GM18873 (cell line): ENCODE measurements around the gene TPX2.
"Not testable (repeated sequence)": the region's sequence is repeated elsewhere in the genome, so short reads cannot be mapped to it uniquely, and the experiment has no call there.

Experiments
- ATAC-seq: cut with Tn5 transposase; IDR thresholded peaks from one replicate; pipeline ENCODE4 v1.9.1; 2021; ENCODE audit warnings: mild to moderate bottlenecking, moderate library complexity, moderate number of reproducible peaks; ENCODE audit not compliant: unreplicated experiment, low FRiP score

The TPX2 gene

DNA sequence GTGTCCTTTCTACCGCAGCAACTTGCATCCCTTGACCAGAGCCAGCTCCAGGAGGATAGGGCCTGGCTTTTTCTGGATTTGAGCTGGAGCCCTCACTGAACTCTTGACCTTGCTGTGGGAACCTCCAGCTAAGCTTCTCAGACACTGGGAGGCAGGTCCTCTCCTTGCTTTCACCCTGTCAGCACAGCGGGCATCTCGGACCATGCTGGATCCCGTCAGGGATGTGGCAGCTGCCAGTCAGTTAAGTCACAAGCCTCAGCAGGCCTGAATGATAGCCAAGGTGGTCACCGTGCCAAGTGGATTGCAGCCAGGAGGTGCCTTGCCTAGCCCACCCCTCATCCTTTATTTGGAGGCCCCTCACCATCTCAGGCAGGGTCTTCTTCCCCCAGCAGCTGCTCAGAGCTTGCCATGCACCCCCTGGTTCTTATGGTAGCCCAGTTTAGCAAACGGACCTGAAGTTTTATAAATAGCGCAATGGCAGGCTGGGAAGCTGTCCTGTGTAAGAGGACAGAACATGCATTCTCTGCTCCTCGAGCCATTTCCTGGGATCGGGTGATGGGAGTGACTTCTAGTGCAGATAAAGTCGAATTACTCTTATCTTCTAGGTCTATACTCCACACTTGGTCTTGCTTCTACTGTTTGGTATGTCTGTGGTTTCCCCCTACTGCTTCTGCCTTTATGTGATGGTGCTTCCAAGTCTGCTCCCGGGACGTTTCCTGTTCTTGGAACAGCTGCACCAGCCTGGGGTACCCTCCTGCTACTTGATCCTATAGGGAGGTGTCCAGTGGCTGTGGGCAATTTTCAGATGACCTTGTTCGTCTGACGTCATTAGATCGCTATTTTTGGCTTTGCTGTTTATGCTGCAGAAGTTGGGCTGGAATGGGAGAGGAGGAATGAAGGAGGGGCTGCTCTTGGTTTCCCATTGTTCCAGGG lies 73.0 kb downstream of the TPX2 start:
- ATAC-seq: no peak

DNA sequence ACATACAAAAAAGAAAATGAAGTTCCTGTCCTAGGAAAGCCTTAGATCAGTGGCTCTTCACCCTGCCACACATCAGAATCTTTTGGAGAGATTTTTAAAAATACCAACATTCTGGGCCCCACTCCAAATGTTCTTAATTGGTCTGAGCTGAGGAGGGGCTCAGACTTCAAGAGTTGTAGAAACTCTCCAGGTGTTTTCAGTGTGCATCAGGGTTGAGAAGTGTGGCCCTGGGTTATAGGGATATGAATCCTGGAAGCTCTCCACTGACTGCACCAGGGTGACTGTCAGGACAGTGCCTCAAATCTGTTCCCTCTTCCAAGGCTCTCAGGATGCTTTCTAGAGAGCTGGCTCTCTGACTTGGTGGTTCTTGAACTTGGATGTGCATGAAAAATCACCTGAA lies 74.5 kb downstream of the TPX2 start:
- ATAC-seq: no peak

DNA sequence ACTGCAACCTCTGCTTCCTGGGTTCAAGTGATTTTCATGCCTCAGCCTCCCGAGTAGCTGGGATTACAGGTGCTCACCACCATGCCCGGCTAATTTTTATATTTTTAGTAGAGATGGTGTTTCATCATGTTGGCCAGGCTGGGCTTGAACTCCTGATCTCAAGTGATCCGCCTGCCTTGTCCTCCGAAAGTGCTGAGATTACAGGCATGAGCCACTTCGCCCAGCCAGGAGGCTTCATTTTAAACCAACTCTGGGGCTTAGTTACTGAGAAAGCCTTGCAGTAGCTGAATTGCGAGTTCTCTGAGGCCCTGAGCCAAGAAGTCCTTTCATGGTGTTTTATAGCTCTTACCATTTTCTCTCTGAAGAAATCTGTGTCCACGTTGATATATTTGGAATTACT lies 75.1 kb downstream of the TPX2 start:
- ATAC-seq: not testable (repeated sequence)

DNA sequence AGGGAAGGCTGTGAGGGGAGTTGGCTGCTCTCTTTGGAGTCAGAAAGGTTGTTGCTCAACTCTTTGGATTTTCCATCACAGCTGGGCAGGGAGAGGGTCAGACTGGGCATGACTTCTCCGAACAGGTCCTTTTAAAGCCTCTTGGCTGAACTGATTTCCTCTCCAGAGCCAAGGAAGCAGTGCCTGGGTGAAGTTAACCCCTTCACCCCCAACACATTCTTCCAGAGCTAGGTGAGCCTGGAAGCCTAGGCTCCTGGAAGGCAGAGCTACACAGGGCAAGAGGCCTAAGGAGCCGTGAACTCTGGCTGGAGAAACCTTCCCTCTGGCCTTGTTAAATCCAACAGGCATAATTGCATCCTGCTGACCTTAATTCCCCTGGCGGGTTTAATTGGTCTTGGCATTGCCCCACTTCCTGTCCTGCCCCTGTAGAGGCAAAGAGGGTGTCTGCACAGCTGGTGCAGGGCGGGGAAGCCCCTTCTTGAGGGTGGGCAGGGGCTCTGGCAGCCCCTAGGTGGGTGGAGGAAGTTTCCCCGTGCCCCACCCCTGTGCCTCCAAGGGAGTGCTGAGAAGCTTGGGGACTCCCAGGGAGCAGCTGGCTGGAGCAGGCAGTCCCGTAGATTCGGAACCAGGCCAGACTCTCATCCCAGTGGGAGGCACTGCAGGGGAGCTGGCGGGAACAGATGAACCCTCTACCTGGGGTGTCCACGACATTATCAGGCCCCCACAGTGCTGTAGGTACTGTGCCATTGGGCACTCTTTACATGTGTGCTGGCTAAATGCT lies 76.5 kb downstream of the TPX2 start:
- no peak for ATAC-seq

DNA sequence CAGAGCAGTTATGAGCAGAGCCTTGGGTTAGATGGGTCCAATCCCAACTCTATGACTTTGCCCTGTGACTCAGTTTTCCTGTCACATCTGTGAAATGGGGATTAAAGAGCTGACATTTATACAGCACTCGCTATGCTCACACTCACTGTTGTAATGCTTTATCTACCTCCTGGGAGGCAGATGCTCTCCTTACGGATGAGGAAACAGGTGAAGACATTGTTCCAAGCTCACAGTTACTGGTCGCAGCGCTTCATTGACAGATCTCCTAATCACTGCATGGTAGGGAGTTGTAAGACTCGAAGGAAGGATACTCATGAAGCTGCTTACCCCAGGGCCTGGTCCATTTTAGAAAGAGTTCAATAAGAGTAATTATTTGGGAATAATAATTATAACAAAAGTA lies 77.1 kb downstream of the TPX2 start:
- no peak for ATAC-seq

DNA sequence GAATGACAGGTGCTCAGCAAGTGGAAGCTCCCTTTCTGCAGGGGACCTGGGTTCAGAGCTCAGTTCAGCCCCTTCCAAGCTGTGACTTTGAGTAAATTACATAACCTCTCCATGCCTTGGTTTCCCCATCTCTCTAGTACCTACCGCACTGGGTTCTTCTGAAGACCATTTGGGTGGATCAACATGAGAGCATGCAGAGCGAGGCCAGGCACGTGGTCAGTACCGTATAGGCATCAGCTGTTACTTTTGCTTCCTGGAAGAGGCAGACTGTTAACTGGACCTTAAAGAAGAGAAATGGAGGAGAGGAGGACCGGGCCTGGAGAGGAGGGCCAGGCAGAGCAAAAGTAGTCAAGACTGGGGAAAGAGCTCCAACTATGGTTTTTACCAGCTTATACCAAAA lies 78.4 kb downstream of the TPX2 start:
- ATAC-seq: no peak

DNA sequence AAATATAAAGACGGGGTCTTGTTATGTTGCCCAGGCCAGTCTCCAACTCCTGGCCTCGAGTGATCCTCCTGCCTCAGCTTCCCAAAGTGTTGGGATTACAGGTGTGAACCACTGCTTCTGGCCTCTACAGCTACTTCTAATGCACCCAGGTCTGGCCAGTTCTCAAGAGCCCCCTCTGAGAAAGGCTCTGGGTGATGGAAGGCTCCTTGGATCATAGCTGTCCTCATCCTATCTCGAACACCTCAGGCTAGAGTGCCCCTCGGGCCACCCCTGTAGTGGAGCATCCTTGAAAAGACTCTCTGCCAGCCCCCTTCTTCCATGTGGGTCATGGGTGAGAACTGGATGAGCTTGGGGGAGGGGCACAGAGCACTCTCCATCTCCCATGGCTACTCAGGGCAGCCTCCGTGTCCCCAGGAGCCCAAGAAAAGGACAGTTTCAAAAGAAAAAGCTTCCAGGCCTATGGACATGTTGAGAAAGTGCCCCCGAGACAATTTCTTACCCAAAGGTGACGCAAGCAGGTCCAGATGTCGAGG lies 79.4 kb downstream of the TPX2 start:
- no peak for ATAC-seq

DNA sequence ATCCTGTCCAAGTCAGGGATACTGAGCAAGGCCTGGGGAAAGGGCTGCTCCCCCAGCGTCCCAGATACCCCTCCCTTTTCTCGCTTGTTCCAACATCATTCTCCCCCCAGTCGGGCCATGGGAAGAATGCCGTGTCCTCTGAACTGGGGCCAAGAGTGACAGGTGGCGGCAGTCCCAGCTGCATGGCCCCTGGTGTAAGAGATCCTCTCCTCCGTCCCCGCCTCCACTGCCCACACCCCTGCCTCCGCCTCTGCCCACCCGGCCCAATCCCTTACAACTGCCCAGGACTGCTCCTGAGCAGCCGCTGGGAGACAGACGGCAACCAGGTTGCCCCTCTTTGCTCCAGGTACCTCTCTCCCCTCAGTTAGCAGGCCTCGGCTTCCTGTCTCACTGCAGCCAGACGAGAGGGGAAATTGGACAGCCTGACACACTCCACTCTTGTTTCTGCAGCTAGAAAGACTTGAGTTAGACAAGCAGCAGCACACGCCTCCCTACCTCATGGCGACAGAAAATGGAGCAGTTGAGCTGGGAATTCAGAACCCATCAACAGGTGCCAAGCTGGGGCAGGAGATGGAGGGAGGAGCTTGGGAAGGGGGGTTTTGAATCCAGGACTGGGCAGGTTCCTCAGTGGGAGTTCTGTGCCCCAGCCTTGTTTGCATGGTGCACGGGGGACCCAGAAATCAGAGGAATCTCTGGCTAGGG lies 80.1 kb downstream of the TPX2 start, which contains the start of gene MYLK2:
TSS of gene MYLK2 (plus strand) at position 274 of the 702 bp plus-strand sequence. CDS start at position 499, 225 bp downstream.
- ATAC-seq: no peak

DNA sequence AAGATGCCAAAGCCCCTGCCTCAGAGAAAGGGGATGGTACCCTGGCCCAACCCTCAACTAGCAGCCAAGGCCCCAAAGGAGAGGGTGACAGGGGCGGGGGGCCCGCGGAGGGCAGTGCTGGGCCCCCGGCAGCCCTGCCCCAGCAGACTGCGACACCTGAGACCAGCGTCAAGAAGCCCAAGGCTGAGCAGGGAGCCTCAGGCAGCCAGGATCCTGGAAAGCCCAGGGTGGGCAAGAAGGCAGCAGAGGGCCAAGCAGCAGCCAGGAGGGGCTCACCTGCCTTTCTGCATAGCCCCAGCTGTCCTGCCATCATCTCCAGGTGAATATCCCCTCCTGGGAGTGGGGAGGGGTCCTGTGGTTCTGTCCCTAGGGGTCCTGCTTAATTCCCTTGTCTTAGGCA lies 81.1 kb downstream of the TPX2 start:
- ATAC-seq: no peak

DNA sequence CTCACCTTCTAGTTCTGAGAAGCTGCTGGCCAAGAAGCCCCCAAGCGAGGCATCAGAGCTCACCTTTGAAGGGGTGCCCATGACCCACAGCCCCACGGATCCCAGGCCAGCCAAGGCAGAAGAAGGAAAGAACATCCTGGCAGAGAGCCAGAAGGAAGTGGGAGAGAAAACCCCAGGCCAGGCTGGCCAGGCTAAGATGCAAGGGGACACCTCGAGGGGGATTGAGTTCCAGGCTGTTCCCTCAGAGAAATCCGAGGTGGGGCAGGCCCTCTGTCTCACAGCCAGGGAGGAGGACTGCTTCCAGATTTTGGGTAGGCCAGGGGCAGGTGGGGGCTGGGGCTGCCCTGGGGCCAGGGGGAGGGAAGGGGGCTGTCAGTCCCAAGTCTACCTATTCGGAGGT lies 82.3 kb downstream of the TPX2 start:
- no peak for ATAC-seq

DNA sequence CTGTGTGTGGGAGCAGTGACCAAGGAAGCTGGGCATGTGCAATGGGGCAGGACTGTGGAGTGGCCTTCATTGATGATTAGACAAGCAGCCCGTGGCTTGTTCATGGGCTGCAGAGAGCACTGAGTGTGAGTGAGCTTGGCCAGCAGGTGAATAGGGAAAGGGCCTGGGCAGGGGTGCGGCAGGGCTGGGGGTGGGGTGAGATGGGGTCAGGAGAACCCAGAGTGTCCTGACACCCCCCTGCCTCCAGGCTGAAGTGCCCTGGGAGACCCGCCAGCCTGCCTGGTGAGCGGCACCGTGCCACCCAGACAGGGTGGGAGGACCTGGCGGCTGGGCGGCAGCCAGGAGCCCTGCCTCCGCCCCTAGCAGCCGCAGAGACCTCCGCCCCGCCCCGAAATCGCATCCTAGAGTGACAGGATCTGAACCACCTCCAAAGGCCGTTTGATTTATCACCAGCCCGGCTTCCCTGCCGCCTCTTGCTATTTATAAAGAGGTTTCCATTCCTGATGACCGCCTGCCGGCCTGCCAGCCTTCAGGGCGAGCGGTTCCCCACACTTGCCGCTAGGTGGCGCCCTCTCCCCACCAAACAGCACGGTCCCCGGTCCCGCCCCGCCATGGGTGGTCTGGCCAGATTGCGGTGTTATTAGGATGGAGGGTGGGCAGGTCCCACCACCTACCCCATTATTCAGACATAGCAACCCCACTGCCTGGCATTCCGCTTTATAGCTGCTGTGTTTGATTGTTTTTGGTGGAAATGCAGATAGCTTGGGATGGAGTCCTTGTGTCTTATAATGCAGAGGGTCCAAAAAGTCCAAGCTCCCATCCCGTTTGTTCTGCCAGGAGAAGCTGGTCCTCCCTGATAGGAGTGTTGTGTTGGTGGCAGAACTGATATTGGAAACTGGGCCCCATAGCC lies 83.6 kb downstream of the TPX2 start:
- ATAC-seq: no peak

DNA sequence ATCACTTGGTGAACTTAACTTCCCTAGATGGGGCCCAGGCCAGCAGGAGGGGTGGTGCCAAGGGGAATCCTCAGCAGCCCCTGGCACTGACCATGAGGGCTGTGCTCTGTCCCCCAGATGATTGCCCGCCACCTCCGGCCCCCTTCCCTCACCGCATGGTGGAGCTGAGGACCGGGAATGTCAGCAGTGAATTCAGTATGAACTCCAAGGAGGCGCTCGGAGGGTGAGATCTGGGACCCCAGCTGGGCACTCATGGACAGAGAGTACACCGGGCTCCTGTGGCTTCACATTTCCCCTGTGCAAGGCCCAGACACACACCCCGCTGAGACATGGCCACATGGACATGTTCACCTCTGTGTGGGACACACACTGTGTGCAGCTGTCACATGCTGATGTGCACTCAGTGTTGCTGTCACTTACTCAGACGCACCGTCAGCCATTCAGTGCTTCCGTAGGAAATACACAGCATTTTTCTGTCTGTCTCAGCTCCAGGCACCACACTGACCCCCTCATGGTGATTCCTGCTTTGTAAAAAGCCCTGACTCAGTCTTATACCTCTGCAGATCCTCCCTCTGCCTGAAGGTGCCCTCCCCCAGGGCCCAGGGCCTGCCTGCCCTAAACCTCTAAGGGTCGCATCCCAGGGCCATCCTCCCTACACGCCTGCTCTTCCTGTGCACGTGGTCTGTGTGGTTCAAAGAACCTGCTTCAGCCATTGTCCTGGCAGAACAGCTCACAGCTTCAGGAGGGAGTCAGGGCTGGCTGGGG lies 84.5 kb downstream of the TPX2 start:
- no peak for ATAC-seq

DNA sequence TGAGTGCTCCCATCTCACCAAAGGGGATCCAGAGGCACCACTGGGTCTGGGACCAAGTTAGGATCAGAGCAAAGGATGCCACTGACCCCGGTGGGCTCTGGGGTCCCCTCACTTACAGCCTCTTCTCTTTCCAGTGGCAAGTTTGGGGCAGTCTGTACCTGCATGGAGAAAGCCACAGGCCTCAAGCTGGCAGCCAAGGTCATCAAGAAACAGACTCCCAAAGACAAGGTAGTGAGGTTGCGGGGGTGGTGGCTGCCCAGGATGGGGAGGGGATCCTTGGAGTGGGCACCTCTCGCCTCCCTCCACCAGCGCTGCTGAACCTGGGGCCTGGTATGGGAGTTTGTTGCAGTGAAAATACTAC lies 85.0 kb downstream of the TPX2 start:
- ATAC-seq: no peak

DNA sequence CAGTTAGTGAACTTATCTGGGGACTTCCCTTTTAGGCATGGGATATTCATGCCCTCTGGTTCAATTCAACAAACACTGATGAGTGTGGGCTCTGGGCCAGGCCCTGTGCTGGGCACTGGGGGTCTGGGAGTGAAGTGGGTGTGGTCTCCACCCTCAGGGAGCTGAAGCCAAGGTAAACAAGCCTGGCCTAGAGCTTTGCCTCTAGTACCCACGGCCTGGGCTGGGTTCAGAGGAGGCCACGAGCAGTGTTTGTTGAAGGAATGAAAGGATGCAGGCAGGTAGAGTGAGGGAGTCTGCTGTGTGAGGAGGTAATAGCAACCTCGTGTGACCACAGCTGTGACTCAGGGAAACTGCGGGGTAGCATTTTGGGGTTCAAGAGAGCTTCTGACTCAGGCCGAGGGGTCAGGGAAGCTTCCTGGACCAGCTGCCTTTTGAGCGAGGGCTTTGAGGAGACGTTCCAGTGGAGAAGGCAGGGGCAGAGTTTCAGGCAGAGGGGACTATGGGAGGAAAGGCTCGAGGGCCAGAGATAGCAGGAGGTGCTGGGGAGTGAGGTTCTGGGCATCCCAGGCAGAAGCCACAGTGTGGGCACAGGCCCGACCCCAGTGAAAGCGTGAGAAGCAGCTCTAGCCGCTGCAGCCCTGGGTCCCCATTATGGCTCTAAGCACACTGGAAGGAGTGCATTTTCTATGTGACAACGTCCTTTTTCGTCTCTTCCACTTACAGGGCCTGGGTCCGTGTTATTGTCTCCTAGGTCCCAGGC lies 85.6 kb downstream of the TPX2 start:
- no peak for ATAC-seq

DNA sequence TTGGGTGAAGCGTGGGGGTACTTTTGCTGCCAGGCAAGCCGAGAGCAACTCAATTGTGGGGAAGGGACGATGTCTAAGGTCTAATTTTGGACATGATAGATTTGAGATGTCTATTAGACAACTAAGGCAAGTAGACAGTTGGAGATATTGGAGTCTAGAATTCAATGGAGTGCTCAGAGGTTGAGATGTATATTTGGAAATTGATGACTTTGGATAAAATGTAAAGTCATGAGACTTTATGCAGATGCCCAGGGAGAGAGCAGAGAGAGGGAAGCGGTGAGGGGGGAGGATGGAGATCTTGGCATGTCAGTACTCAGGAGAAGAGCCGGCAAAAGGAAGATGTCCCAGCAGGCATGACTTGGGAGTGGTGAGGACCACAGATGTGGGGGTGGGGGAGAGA lies 87.0 kb downstream of the TPX2 start:
- no peak for ATAC-seq

DNA sequence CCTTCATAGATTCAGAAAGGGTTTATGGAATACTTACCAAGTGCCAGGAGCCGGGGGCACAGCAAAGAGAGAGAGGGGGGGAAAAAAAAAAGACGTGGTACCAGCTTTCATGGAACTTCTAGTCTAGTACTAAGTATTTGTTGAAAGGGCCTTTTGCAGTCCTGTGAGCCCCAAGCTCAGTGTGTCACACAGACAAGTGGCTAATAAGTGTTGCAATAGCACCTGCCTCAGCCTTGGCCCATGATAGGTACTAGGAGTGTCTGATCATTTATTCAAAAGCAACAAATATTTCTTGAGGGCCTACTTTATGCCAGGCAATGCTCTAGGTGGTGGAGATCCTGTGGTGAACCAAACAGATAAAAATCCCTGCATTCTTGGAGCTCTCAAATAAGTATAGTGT lies 88.0 kb downstream of the TPX2 start:
- no peak for ATAC-seq

DNA sequence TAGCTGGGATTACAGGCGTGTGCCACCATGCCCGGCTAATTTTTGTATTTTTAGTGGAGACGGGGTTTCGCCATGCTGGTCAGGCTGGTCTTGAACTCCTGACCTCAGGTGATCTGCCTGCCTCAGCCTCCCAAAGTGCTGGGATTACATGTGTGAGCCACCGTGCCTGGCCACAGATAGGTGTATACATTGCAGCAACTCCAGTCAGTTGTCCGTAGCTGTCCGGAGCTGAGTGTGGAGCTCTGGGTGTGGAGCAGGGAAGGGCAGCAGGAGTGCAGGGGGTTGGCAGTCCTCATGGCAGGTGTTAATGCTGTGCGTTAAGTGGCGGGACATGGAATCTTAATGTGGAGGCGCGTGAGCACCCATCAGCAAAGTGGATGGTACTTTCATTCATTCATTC lies 88.9 kb downstream of the TPX2 start:
- not testable (repeated sequence) for ATAC-seq

DNA sequence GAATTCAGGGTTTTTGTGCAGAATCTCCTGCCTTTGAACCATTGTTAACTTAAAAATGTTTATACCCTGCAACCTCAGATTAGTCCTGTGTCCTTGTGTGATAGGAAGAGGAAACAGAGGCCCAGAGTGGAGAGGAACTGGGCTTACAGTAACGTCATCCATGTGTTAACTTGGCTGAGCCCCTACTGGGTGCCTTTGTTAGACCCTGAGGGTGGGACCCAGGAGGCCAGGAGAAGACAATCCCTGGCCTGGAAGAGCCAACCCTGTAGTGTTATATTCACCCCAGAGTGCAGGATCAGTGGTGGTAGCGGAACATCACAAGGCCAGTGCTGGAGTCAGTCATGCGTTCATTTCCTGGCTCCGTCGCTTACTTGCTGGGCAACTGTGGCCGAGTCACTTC lies 90.6 kb downstream of the TPX2 start:
- ATAC-seq: no peak
